Measurements from ENCODE around the gene PRPH2. TPM values are rescaled to one million over a fixed set of nuclear protein-coding genes. Genes with fewer than 3 reads are reported as not detected.

PRPH2 gene
- polyA plus RNA-seq, 1 of the 3 experiments (the other 2 are of a cell fraction): not detected

GRCh38 chr6:42659806-42660205 is 62.6 kb downstream of the PRPH2 start:
- ChIA-PET POLR2A (no interaction called here), CTCF (interaction anchor here (0.8 to 5.1 kb wide), 3 partner anchors 20 to 70 kb away, joined by 3 to 58 read pairs (median 4); no protein-coding TSS in a partner anchor)
- DNase-seq: no peak

More at GRCh38 chr6:42659806-42660205, 62.6 kb downstream of the PRPH2 start:
- Histone ChIP-seq H3F3A (replicated peaks; ENCODE audit: insufficient read depth) (peaks cover 19% of the 10 kb centered on the region), H3K9ac (no peak overlapping the region), H3K4me3 (ENCODE audit: low read depth in 2 of 2, low read length in 1 of 2) (no peak overlapping the region), H3K4me2 (no peak overlapping the region), H3K79me2 (ENCODE audit: insufficient read depth) (no peaks in the 10 kb centered on the region), H3K9me3 (no peaks in the 10 kb centered on the region), H4K20me1 (ENCODE audit: insufficient read depth) (no peaks in the 10 kb centered on the region), H3K27me3 (ENCODE audit: insufficient read depth) (no peaks in the 10 kb centered on the region), H3K9me2 (no peaks in the 10 kb centered on the region), H3K36me3 (replicated peaks in 1 of 2; ENCODE audit: control insufficient read depth in 1 of 2, insufficient read depth in 2 of 2, low read length in 1 of 2) (peaks cover 65 to 73% of the 10 kb centered on the region in 2 experiments), H2AFZ (ENCODE audit: low read depth) (no peak overlapping the region), H3K27ac (ENCODE audit: low read depth in 2 of 2, low read length in 1 of 2) (no peak overlapping the region), H3K4me1 (ENCODE audit: control insufficient read depth in 1 of 2, insufficient read depth in 2 of 2, low read depth in 1 of 2, low read length in 1 of 2) (no peaks in the 10 kb centered on the region)
- TF ChIP-seq PBX3 (IDR thresholded peaks at IDR 0.05) (no peak), IRF3 (IDR thresholded peaks at IDR 0.05; ENCODE audit: low read depth, low read length) (no peak), TAF1 (IDR thresholded peaks at IDR 0.05; ENCODE audit: borderline replicate concordance, low read depth, low read length) (no peak), NFIC (IDR thresholded peaks at IDR 0.05; ENCODE audit: borderline replicate concordance) (no peak), POLR2AphosphoS5 (IDR thresholded peaks at IDR 0.05; ENCODE audit: low read depth, low read length) (no peak), TEAD4 (IDR thresholded peaks at IDR 0.05; ENCODE audit: borderline replicate concordance, insufficient read depth) (no peak), SMC3 (IDR thresholded peaks at IDR 0.05; ENCODE audit: low read depth, low read length) (no peak), MAX (IDR thresholded peaks at IDR 0.05; ENCODE audit: low read depth) (no peak), RXRA (IDR thresholded peaks at IDR 0.05; ENCODE audit: borderline replicate concordance, low read depth) (no peak), FOSL2 (IDR thresholded peaks at IDR 0.05; ENCODE audit: borderline replicate concordance, low read depth) (no peak), FOXJ3 (CRISPR knock-in tag; IDR thresholded peaks at IDR 0.05) (no peak), NRF1 (IDR thresholded peaks at IDR 0.05; ENCODE audit: low read depth, low read length) (no peak), CHD2 (IDR thresholded peaks at IDR 0.05; ENCODE audit: low read length, partially characterized antibody) (no peak), RCOR1 (IDR thresholded peaks at IDR 0.05; ENCODE audit: low read length) (no peak), TCF12 (IDR thresholded peaks at IDR 0.05) (no peak), FOXM1 (IDR thresholded peaks at IDR 0.05; ENCODE audit: low read depth) (no peak), EZH2phosphoT487 (IDR thresholded peaks at IDR 0.05; ENCODE audit: borderline replicate concordance, low read depth) (no peak), REST (IDR thresholded peaks at IDR 0.05; ENCODE audit: low read depth, low read length) (no peak), RAD21 (IDR thresholded peaks at IDR 0.05; ENCODE audit: low read length) (no peak)
- 83% methylated on average over 1 of the region's 1 CpG for WGBS (ENCODE audit: low lambda C conversion rate)

Measured in SK-N-SH (cell line).